C1 segment of cervical spinal cord (tissue), 14 donors: ENCODE data around the gene IZUMO4.

ENCODE experiments used
- DNase-seq, 14 donors: peaks; one replicate each; lab custom pipeline; 2025; lab: John Stamatoyannopoulos, UW

The IZUMO4 gene

GRCh38 chr19:2058570-2059421, 37.9 kb upstream of the IZUMO4 start:
- no peak for DNase-seq

GRCh38 chr19:2059422-2060201, 37.1 kb upstream of the IZUMO4 start:
- peak in 9 of 14 donors; percentile 18 to 85 (median 67) for DNase-seq

GRCh38 chr19:2060884-2061494, 35.7 kb upstream of the IZUMO4 start:
- peak in 11 of 14 donors; percentile 56 to 96 (median 87) for DNase-seq

DNA sequence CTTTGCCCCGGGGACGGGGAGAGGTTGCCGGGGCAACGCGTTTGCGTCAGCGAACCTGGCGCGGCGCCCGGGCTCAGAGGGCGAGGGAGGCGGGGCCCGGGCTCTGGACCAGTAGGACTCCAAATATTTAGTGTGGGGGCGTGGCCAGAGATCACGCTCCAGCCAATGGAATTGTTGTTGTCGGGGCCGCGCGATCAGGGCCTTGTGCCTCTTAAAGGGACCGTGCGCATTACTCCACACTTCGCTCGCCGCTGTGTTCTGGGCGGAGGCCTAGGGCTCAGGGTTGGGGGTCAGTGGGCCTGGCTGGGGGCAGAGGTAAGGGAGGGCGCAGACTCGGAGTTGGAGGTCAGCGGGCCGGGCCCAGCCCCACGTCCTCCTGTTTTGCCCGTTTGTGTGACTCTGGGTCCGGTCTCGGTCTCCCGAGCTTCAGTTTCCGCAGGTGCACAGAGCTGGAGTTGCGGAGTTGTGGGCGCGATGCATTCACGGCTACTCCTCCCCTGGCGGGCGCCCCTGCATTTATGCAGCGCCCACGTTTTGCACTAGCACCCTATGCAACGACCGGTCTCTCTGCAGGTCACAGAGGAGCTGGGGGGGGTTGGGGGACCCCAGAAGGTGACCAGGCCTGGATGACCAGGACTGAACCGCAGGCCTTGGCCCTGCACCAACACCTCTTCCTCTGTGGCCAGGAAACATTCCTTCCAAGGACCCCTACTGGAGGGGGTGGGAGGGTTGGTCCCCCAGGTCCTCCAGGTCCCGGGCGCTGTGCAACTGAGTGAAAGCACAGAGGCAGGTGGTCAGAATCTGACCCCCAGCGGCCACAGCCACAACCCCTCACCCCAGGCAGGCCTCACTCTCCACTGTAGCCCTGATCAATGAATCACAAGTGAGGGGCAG, 35.0 kb upstream of the IZUMO4 start:
- peak; percentile 84 to 99 (median 96) for DNase-seq

DNA sequence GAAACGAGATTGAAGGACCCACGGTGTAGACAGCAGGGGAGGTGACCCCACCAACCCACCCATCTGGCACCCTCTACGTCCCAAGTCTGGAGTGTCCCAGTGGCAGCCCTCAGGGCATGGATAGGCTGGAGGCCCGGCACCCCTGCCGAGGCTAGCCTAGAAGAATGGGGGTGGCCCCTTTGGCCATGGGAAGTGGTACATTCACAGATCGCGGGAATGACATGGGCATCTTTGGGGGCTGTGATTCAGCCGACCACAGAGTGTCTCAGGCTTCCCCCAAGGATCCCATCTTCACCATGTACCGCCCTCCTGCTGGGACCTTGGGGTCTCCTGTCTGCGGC, 34.4 kb upstream of the IZUMO4 start:
- DNase-seq, result no peak

- DNase-seq, result no peak
Measured at GRCh38 chr19:2062770-2063169, 33.9 kb upstream of the IZUMO4 start.

GRCh38 chr19:2063824-2064223, 32.9 kb upstream of the IZUMO4 start:
- DNase-seq, result no peak

GRCh38 chr19:2064395-2064787, 32.3 kb upstream of the IZUMO4 start:
- peak in 1 of 14 donors; percentile 90 for DNase-seq

GRCh38 chr19:2064788-2065524, 31.8 kb upstream of the IZUMO4 start:
- DNase-seq, result peak in 12 of 14 donors; percentile 34 to 99 (median 56)

- DNase-seq, result no peak
Measured at GRCh38 chr19:2070436-2070827, 26.3 kb upstream of the IZUMO4 start.

DNA sequence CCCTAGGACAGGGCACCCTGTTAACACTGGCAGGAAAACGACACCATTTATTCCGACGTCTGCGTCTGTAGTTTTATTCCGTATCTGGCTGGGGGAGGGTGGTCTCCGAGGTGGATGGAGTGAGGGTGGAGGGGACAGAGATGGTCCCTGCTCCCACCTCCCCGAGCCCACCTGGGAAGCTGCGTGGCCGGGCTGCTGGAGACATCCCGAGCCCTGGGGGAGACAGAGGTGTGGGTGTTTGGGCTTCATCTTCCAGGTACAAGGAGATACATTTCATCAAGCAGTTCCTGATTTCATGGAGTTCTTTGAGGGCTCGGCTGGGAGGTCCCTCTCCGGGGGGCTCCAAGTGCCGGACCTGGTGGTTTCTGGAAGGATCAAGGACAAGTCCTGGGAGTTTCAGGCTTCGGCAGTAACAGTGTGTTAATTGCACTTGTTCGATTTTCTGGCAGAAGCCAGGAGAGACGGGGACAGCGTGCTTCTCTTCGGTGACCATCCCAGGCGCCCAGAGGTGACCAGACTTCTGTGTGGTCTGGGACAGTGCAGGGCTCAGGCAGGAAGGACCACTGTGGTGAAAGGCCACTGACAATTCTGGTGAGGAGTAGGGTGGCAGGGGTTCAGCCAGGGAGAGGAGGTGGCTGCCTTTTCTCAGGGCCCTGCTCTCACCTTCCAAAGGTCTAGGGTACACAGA, 25.6 kb upstream of the IZUMO4 start:
- no peak for DNase-seq

DNA sequence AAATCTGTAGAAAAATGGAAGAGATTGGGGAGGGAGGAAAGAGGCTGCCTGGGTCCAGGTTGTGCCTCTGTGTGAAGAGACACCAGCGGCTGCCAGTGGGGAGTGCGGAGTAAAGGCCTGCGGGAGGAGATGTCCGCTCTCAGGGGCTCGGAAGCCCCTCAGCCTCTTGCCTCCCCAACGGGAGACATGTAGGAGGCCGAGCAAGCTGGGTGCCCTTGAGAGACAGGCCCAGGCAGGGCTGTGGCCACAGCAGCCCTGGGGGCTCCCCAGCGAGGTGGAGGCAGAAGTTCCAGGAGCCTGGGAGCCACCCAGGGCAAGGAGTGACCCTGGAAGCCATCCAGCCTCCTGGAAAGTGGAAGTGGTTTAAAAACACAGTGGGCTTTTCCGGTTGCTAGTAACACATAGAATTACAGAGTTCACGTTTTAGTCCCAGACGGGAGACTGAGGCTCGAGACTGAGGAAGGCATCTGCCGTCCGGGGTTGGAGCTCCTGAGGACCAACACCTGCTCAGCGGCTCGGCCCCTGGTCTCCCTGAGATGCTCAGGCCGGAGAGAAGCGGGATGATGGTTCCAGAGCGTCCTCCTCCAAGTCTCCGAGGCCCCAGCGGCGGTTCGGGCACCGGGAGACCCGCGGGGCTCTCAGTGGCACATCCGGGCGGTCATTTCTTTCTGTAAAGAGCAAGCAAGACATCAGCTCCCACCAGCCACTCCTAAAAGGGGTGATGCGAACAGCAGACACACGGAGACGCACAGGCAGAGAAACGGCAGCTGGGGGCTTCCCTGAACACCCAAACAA, 23.8 kb upstream of the IZUMO4 start:
- DNase-seq, result no peak

GRCh38 chr19:2076526-2076944, 20.2 kb upstream of the IZUMO4 start:
- no peak for DNase-seq

DNA sequence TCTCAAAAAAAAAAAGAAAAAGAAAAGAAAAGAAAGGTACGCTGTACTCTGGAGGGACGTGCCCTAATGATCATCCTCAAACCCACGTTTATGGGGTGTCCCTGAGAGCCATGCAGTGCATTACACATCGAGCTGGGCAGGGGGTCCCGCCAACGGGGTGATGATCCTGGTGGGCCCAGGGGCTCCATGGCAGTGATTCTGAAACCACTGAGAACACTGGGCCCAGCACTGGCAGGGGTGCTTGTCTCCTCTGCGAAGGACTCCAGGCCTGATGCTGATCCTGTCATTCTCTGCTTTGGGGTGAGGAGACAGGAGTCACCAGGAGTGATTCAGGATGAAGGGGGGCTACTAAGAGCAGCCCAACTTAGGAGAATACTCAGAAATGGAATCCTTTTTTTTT, 19.3 kb upstream of the IZUMO4 start:
- no peak for DNase-seq

GRCh38 chr19:2077833-2078619, 18.7 kb upstream of the IZUMO4 start:
- no peak for DNase-seq

GRCh38 chr19:2079076-2079864, 17.4 kb upstream of the IZUMO4 start:
- no peak for DNase-seq

- DNase-seq, result no peak
Measured at GRCh38 chr19:2079865-2080301, 16.8 kb upstream of the IZUMO4 start.
